SIG-M5 treated with dmso at 0.1 percent for 504 hours (cell line): Measurements from ENCODE around the gene FBLIM1.

Source experiments
- DNase-seq: peaks from one replicate; lab custom pipeline; 2025; ENCODE audit not compliant: unreplicated experiment; lab: John Stamatoyannopoulos, UW

FBLIM1 gene, protein sequence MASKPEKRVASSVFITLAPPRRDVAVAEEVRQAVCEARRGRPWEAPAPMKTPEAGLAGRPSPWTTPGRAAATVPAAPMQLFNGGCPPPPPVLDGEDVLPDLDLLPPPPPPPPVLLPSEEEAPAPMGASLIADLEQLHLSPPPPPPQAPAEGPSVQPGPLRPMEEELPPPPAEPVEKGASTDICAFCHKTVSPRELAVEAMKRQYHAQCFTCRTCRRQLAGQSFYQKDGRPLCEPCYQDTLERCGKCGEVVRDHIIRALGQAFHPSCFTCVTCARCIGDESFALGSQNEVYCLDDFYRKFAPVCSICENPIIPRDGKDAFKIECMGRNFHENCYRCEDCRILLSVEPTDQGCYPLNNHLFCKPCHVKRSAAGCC

DNA sequence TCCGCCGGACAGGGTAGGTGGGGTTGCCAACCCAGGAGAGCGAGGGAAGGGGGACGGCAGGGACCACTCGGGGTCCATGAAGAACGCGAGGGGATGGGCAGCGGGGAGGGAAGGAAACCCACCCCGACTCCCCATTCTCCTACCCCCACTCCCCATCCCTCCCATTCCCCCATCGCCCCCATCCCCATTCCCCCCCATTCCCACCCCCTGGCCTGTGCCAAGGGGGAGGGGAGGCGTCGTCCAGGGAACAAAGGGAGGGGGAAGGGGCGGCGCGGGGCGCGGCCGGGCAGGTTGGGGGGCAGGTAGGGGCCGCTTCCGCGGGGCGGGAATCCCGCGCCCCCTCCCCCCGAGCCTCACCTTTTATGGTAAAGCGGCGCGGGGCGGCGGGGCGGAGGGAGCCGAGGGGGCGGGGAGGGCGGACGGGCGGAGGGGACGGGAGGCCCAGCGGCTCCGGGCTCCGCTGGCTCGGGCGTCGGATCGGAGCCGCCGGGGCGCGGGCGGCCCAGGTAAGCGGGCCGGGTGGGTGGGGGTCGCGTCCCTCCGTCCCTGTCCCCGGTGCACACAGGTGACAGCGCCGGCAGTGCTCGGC lies at the start of gene FBLIM1:
TSS of gene FBLIM1 (plus strand) at position 453 of the 589 bp plus-strand sequence. CDS start 6,189 bp downstream, outside the sequence.
- no peak for DNase-seq

DNA sequence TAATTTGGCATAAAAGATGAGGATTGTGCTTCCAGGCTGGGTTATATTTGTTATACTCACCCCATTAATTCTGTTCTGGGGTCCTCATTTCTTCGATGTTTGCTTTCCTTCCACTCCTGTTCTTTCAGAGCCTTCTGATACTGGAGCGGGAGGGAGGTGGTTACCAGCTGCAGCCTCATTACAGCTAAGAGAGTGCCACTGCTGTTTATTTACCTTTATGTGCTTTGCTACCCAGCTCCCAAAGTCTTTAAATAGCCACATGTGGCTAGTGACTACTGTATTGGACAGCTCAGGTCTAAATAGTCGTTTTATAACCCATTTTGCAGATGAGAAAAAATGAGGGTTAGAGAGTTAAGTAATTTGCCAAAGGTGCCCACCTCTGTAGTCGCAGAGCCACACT lies 49.4 kb upstream of the FBLIM1 start:
- no peak for DNase-seq

DNA sequence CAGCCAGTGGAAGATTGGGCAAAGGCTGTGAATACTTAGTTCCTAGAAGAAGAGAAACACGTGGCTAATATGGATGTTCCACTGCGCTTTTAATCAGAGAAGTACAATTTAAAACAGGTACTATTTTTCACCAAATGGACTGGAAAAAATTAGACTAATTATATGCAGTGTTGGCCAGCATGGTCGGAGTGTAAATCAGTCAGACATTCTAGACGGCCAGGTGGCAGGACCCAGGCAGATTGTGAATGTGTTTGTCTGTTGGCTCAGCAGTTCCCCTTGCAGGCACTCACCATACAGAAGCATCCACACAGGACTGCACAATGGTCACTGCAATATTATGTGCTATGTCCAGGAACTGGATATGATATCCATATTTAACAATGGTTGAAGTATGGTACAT lies 46.4 kb upstream of the FBLIM1 start:
- DNase-seq, result no peak

DNA sequence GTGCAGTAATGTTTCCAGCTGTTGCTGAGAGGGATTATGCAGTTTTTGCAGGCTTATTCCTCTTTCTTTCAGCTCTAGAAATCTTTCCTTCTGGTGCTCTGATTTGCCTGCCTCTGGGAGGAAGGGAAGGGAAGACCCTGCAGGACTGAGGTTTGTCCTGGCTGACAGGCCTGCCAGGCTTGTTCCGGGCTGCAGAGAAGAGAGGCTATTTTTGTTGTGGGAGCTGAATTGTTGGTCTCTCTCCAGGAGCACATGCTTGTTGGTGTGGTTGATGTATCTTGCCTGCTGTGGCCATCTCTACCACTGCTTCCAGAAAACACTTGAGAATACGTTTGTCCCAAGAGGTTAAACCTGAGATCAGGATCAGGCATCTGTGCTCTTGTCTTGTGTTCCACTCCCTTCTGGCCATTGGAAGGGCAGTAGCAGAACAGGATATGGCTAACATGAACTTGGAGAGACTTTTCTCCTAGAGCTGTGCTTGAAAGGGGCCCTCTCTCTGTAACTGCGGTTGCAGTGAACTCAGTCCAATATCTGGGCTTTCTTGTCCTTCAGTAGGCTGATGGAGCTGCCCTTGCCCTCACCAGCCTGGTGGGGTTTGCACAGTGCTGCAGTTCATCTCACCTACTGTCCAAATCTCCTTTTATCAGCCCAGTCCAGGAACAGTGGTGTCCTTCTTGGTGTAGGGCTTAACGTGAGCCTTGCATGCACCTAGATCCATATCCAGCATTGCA lies 44.0 kb upstream of the FBLIM1 start:
- DNase-seq, result no peak

DNA sequence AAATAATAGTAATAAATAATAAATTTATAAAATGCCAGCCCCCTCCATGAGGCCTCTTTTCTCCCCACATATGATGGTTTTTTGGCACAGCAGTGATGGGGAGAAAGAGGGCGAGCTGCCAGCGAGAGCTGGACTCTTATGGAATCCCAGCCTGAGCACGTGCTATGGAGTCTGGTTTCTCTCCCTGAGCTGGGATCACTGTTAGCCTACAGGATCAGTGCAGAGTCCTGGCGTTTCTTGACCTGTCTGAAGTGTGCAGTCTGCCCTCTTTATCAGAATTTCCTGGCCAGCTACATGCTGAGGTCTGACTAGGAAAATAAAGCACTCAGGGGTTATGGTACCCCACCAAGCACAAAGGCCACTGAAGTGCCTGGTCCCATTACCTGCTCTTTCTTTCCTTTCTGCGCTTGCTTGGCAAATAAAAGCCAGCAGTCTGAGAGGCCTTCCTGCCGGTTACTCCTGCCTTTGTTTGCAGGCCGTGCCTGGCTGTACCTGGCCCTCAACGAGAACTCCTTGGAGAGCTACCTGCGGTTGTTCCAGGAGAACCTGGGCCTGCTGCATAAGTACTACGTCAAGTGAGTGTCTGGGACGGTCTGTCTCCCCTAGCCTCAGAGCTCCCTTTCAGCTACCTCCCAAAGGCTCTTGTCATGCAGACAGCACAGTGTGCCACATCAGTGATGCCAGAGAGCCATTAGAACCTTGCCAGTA lies 41.0 kb upstream of the FBLIM1 start:
- no peak for DNase-seq

DNA sequence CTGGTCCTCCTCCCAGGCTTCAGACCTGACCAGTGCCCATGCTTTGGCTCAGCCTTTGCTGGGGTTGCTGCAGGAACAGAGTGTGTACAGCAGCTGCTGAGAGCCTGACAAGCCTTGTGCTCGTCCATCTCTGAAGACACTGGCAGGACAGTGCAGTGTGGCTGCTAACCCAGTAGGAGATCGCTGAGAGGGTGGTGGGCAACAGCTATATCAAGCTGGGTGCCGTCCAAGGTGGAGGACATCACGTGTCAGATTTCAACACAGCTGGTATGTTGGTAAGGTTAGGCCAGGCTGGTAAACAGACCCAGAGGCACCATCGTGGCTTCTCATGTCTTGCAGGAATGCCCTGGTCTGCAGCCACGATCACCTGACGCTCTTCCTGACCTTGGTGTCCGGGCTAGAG lies 40.4 kb upstream of the FBLIM1 start:
- no peak for DNase-seq

DNA sequence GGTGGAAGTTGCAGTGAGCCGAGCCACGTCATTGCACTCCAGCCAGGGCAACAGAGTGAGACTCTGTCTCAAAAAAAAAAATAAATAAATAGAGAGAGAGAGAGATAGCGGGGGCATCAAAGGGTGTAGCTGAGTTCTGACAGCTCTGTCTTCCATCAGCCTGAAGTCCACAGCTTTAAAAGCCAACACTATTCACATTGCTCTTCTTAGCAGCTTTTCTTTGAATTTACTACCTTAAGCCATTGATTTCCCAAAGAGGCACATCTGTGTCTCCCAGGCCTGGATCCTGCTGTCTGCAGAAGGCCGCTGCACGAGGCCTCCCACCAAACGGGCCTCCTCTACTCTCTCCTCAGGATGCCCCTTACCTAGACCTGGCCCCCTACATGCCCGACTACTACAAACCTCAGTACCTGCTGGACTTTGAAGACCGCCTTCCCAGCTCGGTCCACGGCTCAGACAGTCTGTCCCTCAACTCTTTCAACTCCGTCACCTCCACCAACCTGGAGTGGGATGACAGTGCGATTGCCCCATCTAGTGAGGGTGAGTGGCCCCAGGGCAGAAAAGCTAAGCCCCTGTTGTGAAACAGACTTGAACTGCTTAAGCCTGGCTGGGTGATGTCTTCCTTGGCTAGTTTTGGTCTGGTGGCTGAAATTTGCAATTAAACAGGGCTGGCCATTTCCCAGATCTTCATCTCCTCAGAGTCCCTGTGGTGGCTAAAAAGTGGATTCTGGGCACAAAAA lies 39.0 kb upstream of the FBLIM1 start:
- DNase-seq, result no peak

DNA sequence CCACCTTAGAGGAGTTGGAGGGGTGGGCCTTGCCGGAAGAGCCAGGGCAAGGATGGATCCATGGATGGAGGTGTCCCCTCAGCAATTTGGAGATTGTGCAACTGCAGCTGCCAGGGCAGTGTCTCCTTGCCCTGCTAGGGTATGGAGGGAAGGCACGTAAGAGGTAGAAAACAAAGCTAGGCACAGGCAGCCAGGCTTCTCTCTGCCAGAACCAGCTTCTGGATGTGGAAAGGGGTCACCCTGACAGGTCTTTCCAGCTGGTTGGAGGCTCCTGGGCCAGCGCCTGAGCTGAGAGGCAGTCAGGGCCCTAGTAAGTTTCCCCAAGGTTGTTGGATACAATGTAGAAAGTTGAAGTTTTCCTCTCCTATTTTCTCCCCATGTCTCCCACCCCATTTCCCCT lies 37.7 kb upstream of the FBLIM1 start:
- no peak for DNase-seq

DNA sequence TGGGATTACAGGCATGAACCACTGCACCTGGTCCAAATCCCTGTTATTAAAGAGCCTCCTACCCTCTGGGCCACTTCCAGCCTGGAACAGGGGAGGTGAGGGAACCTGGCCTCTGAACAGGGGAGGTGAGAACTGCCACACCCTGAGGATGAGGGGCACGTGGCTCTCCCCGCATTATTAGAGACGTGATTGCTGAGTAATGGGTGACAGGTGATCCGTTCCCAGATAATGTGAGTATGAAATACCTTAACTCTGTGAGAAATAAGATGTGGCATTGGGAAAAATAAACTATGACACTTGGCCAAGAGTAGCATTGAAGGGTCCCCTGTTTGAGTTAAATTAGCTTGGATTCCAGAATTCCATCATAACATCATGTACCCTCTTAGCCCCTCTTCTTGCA lies 36.2 kb upstream of the FBLIM1 start:
- no peak for DNase-seq

DNA sequence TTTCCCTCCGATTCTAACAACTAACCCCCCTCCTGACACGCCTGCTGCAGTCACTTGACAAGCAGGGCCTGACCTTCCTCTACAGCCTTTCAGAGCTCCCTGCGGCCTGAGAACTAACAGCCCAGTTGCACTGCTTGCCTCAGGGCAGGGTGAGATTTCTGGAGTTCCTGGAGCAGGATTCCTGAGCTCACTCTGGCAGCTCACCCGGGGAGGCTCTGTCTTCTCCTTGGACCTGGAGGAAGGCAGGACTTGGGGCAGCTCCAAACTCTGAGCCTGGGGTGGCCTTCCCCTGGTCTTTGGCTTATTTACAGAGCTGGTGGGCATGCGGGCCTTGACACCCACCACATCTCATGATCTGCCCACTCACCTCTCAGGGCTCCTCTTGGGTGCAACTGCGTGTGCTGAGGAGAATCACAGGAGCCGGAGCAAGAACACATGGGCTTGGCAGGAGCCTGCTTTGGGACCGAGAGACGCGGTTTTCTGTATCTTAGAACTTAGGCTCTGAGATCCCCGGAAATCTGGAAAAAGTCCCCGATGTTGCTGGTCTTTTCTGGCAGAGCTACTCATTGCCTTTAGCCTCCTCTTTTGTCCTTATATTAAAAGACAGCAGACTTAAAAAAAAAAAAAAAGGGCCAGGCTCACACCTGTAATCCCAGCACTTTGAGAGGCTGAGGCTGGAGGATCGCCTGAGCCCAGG lies 35.6 kb upstream of the FBLIM1 start:
- no peak for DNase-seq

DNA sequence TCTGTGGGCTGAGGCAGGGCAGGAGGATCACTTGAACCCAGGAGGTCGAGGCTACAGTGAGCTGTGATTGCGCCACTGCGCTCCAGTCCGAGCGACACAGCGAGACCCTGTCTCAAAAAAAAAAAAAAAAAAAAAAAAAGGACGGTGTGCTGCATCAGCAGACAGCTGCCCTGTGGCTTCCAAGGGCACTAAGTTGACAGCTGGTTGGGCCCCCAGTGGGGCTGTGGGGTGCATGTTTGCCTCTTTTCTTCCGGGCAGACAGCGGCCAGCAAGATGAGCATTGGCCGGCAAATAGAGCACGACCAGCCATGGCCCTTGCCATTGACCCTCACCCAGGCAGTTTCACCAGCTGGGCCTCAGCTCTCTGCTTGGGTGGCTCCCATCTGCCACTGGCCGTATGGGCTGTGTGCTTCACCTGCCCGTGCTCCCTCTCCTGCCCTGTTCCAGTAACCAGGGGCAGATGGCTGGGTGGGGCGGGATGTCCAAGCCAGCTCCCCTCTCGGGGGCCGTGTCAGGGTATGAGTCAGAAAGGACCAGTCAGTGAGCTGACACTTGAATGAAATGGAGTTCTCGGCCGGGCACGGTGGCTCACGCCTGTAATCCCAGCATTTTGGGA lies 34.9 kb upstream of the FBLIM1 start:
- no peak for DNase-seq

DNA sequence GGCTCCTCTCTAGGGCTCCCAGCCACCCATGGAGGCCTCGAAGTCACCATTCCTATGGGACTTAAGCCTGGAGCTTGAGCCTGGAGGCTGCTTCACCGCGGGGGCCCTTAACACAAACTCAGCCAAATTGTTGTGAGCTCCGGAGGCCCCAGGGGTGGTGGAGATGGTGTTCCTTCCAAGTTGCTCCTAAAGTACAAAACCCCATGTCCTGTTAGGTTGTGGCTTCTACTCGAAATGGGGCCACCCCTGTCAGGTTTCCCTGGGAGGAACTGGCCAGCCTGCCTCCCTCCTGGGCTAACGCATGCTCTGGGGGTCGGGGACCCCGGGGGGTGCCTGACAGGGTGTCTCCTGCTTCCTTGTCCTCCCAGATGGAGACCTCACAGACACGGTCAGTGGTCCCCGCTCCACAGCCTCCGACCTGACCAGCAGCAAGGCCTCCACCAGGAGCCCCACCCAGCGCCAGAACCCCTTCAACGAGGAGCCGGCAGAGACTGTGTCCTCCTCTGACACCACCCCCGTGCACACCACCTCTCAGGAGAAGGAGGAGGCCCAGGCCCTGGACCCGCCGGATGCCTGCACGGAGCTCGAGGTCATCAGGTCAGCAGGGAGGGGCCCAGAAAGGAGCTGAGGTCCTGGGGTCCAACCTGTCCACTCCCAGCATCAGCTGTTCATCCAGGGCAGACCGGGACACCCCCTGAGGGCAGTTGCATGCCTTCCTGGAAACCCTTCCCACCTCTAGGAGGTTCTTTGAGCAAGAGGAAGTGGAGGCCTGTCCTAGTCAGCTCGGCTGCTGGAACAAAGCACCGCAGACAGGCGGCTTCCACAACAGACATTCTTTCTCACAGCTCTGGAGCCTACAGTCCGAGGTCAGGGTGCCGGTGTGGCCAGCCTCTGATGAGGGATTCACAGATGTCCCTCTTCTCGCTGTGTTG lies 33.4 kb upstream of the FBLIM1 start:
- no peak for DNase-seq

DNA sequence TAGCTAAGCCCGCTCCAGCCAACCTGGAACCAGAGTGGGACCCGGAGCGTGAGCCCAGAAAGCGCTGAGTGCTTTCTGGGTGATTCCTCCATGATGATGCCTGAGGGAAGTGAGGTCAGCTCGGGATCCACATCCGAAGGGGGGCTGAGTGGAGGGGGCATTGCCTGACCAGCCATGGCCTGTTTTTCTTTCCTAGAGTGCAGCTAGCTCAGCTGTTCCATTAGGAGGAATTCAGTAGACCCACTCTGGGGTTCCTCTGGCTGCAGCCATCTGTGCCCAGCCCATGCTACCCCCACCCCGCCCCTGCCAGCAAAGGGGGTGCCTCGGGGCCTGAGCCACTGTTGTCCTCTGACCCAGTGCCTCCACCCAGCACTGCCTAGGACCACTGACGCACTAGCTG lies 32.1 kb upstream of the FBLIM1 start:
- no peak for DNase-seq

DNA sequence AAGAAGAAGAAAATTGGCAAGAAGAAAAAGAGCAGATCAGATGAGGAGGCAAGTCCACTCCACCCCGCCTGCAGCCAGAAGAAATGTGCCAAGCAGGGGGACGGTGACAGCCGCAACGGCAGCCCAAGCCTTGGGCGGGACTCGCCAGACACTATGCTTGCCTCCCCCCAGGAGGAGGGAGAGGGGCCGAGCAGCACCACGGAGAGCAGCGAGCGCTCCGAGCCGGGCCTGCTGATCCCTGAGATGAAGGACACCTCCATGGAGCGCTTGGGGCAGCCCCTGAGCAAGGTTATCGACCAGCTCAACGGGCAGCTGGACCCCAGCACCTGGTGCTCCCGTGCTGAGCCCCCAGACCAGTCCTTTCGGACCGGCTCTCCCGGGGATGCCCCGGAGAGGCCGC lies 31.6 kb upstream of the FBLIM1 start:
- no peak for DNase-seq

DNA sequence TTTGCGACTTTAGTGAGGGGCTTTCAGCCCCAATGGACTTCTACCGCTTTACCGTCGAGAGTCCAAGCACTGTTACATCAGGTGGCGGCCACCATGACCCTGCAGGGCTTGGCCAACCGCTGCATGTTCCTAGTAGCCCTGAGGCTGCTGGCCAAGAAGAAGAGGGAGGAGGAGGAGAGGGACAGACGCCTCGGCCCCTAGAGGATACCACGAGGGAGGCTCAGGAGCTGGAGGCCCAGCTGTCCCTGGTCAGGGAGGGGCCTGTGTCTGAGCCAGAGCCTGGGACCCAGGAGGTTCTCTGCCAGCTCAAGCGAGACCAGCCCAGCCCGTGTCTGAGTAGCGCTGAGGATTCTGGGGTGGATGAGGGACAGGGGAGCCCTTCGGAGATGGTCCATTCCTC lies 31.2 kb upstream of the FBLIM1 start:
- DNase-seq, result no peak

DNA sequence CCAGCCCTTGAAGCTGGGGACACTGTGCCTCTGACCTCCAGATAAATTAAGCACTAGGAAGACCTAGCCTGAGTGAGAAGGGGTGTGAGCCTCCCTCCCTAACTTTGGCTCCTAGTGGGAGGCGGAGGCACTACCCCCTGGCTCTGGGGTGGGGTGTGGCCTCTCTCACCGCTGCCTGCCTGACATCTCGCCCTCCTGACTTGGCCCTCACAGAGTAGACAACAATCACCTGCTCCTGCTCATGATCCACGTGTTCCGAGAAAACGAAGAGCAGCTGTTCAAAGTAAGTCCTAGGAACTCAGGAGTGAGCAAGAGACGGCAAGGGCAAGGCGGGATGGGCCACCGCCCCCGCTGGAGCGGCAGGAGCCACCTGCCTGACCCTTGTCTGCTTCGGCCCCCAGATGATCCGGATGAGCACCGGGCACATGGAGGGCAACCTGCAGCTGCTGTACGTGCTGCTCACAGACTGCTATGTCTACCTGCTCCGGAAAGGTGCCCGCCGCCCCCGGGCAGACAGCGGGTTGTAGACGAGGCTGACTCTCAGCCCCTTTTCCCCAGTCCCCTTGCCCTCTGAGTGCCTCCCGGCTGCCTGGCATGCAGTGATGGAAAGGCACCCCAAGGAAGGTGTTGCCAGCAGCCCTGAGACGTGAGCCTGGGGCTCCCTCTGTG lies 30.6 kb upstream of the FBLIM1 start:
- DNase-seq, result no peak

DNA sequence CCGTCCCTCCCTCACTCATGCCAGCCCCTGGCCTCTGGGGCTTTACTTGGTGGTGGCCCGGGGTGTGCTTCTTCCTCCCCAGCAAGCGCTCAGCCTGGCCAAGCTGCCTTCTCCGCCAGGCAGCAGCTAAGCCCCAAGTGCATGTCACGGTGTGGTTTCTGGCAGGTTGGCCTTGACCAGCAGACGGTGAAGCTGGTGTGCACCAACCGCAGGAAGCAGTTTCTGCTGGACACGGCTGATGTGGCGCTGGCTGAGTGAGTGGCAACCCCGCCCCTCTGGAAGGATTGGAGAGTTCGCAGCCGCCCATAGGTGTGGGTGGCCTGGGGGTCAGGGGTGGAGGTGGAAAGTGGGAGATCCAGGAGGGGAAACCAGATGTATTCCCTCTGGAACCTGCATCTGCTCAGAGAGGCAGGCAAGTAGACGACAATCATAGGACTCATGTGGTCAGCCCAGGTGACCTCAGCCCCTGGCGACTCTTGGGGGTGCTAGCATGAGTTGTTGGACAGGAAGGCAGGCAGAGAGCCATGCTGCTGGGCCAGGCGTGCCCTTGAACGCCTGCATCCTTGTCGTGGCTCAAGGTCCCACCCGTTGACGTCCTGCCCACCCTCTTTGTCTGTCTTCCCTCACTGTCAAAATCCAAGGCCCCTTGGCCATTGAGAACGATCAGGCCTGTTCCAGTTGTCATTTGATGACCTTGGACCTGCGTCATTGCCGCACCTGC lies 29.5 kb upstream of the FBLIM1 start:
- no peak for DNase-seq

DNA sequence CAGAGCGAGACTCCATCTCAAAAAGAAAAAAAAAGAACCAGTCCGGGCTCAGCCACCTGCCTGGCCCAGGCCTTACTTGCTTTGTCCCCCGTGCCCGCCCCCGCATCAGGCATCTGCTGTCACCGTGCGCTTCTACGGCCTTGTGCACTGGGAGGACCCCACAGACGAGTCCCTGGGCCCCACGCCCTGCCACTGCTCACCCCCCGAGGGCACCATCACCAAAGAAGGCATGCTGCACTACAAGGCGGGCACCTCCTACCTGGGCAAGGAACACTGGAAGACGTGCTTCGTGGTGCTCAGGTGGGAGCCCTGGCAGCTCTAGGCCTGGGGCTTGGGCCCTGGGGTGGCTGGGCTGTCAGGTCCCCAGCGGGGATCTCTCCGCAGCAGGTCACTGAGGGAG lies 28.2 kb upstream of the FBLIM1 start:
- no peak for DNase-seq
